ENCODE measurements around the gene TPSG1.

TPSG1 gene

GRCh38 chr16:1222553-1223354, 2.3 kb downstream of the TPSG1 start:
- H3K4me3 ChIP-seq (ENCODE audit: low read depth, low read length), result no peak overlapping the region
- no peak for DNase-seq
- TF ChIP-seq CTCF (IDR thresholded peaks at IDR 0.05; ENCODE audit: low read depth, low read length), result no peak
- no peaks in the 10 kb centered on the region for H3K4me1 ChIP-seq
- no peaks in the 10 kb centered on the region for H3K9me3 ChIP-seq
- H3K27me3 ChIP-seq, result peaks cover 4% of the 10 kb centered on the region; the same call in 1 of the 2 replicates
- no peaks in the 10 kb centered on the region for H3K36me3 ChIP-seq

- no peaks in the 10 kb centered on the region for H3K9me3 ChIP-seq
- TF ChIP-seq CTCF (IDR thresholded peaks at IDR 0.05; ENCODE audit: low read depth, low read length), result no peak
- H3K27me3 ChIP-seq, result peaks cover 4% of the 10 kb centered on the region; the same call in 1 of the 2 replicates
- no peaks in the 10 kb centered on the region for H3K36me3 ChIP-seq
- DNase-seq, result no peak
- H3K4me3 ChIP-seq (ENCODE audit: low read depth, low read length), result no peak overlapping the region
- H3K4me1 ChIP-seq, result no peaks in the 10 kb centered on the region
These were observed 3.2 kb downstream of the TPSG1 start for GRCh38 chr16:1221628-1222552.

GRCh38 chr16:1220841-1221627, 4.0 kb downstream of the TPSG1 start:
- no peak for TF ChIP-seq CTCF (IDR thresholded peaks at IDR 0.05; ENCODE audit: low read depth, low read length)
- Histone ChIP-seq H3K4me3 (ENCODE audit: low read depth, low read length) (no peak overlapping the region), H3K9me3 (no peaks in the 10 kb centered on the region), H3K4me1 (no peaks in the 10 kb centered on the region), H3K27me3 (peaks cover 4% of the 10 kb centered on the region; the same call in 1 of the 2 replicates), H3K36me3 (no peaks in the 10 kb centered on the region)
- DNase-seq, result no peak

- no peaks in the 10 kb centered on the region for H3K4me1 ChIP-seq
These were observed 4.9 kb downstream of the TPSG1 start for GRCh38 chr16:1220098-1220728.

More at GRCh38 chr16:1220098-1220728, 4.9 kb downstream of the TPSG1 start:
- Histone ChIP-seq H3K4me3 (ENCODE audit: low read depth, low read length) (no peak overlapping the region), H3K27me3 (peaks cover 4% of the 10 kb centered on the region; the same call in 1 of the 2 replicates), H3K9me3 (no peaks in the 10 kb centered on the region), H3K36me3 (no peaks in the 10 kb centered on the region)
- TF ChIP-seq CTCF (IDR thresholded peaks at IDR 0.05; ENCODE audit: low read depth, low read length), result no peak
- DNase-seq, result no peak

Data from BE2C (cell line).